Activated CD4-positive, alpha-beta T cell treated with anti-CD3 and anti-CD28 coated beads for 4 hours (primary cell): ENCODE results near the gene DDIAS.
"Not testable (repeated sequence)": the region's sequence is repeated elsewhere in the genome, so short reads cannot be mapped to it uniquely, and the experiment has no call there.

Experiments
- DNase-seq, 2 donors: peaks; one replicate each; pipeline ENCODE4 v3.0.0-alpha.2; 2020

Gene DDIAS

GRCh38 chr11:82901165-82901921 lies at the start of gene DDIAS:
Gene DDIAS, plus strand, starts transcription at chr11:82901736. Its CDS starts 13,003 bp downstream, at chr11:82914739.
- DNase-seq: peak; percentile 92 to 93

- DNase-seq: no peak
Observed at GRCh38 chr11:82854242-82854641, 47.3 kb upstream of the DDIAS start.

GRCh38 chr11:82854916-82855315 lies 46.6 kb upstream of the DDIAS start:
- not testable (repeated sequence) for DNase-seq

- DNase-seq: no peak
Observed at GRCh38 chr11:82855616-82856015, 45.9 kb upstream of the DDIAS start.

GRCh38 chr11:82857145-82857544 lies 44.4 kb upstream of the DDIAS start:
- DNase-seq: no peak

- DNase-seq: no peak
Observed at GRCh38 chr11:82858133-82858532, 43.4 kb upstream of the DDIAS start.

- DNase-seq: no peak
Observed at GRCh38 chr11:82858556-82859091, 42.9 kb upstream of the DDIAS start.

GRCh38 chr11:82859750-82860149 lies 41.8 kb upstream of the DDIAS start:
- DNase-seq: no peak

- DNase-seq: no peak
Observed at GRCh38 chr11:82862379-82862778, 39.2 kb upstream of the DDIAS start.

- no peak for DNase-seq
Observed at GRCh38 chr11:82863209-82863608, 38.3 kb upstream of the DDIAS start.

GRCh38 chr11:82864268-82864667 lies 37.3 kb upstream of the DDIAS start:
- DNase-seq: peak; percentile 5 to 6

GRCh38 chr11:82865841-82866240 lies 35.7 kb upstream of the DDIAS start:
- DNase-seq: no peak

- peak; percentile 79 to 84 for DNase-seq
Observed at GRCh38 chr11:82867495-82868082, 33.9 kb upstream of the DDIAS start.

GRCh38 chr11:82869657-82870056 lies 31.9 kb upstream of the DDIAS start:
- no peak for DNase-seq

GRCh38 chr11:82871646-82872045 lies 29.9 kb upstream of the DDIAS start:
- DNase-seq: no peak

GRCh38 chr11:82872377-82873150 lies 29.0 kb upstream of the DDIAS start:
- DNase-seq: no peak

- no peak for DNase-seq
Observed at GRCh38 chr11:82873919-82874333, 27.6 kb upstream of the DDIAS start.

GRCh38 chr11:82874646-82875523 lies 26.7 kb upstream of the DDIAS start:
- DNase-seq: no peak

GRCh38 chr11:82883853-82884252 lies 17.7 kb upstream of the DDIAS start:
- DNase-seq: no peak

GRCh38 chr11:82889133-82890001 lies 12.2 kb upstream of the DDIAS start:
- no peak for DNase-seq

- no peak for DNase-seq
Observed at GRCh38 chr11:82890002-82890341, 11.6 kb upstream of the DDIAS start.

GRCh38 chr11:82890936-82891335 lies 10.6 kb upstream of the DDIAS start:
- DNase-seq: no peak
